DND-41 (cell line): ENCODE measurements around the gene CNKSR2.
"Not testable (repeated sequence)": the region's sequence is repeated elsewhere in the genome, so short reads cannot be mapped to it uniquely, and the experiment has no call there.

Source experiments
- ATAC-seq: fragments of 200-7000 bp; cut with Tn5 transposase; 3 replicates; pipeline ENCODE4 v1.9.1; 2021; ENCODE audit warnings: low read depth; ENCODE audit not compliant: insufficient read depth
- DNase-seq: peaks from one replicate; pipeline ENCODE4 v3.0.0-alpha.2; 2020
- H2AFZ ChIP-seq: 2 replicates; pipeline ENCODE4 v1.6.0; 2012; ENCODE audit warnings: low read depth, low read length
- H3K27ac ChIP-seq: 2 replicates; pipeline ENCODE4 v1.5.1; 2012; ENCODE audit warnings: low read length, inconsistent platforms
- H3K27me3 ChIP-seq: fragments of 200-600 bp; sonication (generic); 2 replicates; pipeline ENCODE4 v1.6.0; 2012; ENCODE audit warnings: low read length, mild to moderate bottlenecking, inconsistent platforms; ENCODE audit not compliant: insufficient read depth, poor library complexity
- H3K36me3 ChIP-seq: 2 replicates; pipeline ENCODE4 v1.5.1; 2012; ENCODE audit warnings: low read length, inconsistent platforms; ENCODE audit not compliant: insufficient read depth
- H3K4me1 ChIP-seq: 2 replicates; pipeline ENCODE4 v1.5.1; 2012; ENCODE audit warnings: mild to moderate bottlenecking, low read length; ENCODE audit not compliant: insufficient read depth
- H3K4me2 ChIP-seq: 2 replicates; pipeline ENCODE4 v1.6.0; 2012; ENCODE audit warnings: mild to moderate bottlenecking, moderate library complexity, low read length, inconsistent platforms; ENCODE audit not compliant: insufficient read depth
- H3K4me3 ChIP-seq, 2 experiments: fragments of 200-600 bp in 1 of 2; shearing (Covaris generic) in 1 of 2; 2 replicates each; pipeline ENCODE4 v1.5.1; 2012 to 2016; ENCODE audit warnings: inconsistent platforms in 2 of 2, low read length in 2 of 2, mild to moderate bottlenecking in 2 of 2, low read depth in 1 of 2, moderate library complexity in 1 of 2
- H3K79me2 ChIP-seq: 2 replicates; pipeline ENCODE4 v1.6.0; 2012; ENCODE audit warnings: low read length, inconsistent platforms; ENCODE audit not compliant: insufficient read depth
- H3K9ac ChIP-seq: 2 replicates; pipeline ENCODE4 v1.6.0; 2012; ENCODE audit warnings: low read depth, mild to moderate bottlenecking, inconsistent platforms, low read length, moderate library complexity
- H3K9me3 ChIP-seq: 2 replicates; pipeline ENCODE4 v1.5.1; 2012; ENCODE audit warnings: low read length, moderate library complexity, mild to moderate bottlenecking, inconsistent platforms; ENCODE audit not compliant: insufficient read depth, severe bottlenecking
- H4K20me1 ChIP-seq: 2 replicates; pipeline ENCODE4 v1.6.0; 2012; ENCODE audit warnings: low read length; ENCODE audit not compliant: insufficient read depth
- EZH2 ChIP-seq: IDR thresholded peaks from 3 replicates; pipeline ENCODE4 v1.6.1; 2012; ENCODE audit warnings: borderline replicate concordance, low read depth, mild to moderate bottlenecking, moderate library complexity, low read length, inconsistent platforms; ENCODE audit not compliant: severe bottlenecking
- TF ChIP-seq, protein P1 (sequence below): IDR thresholded peaks from 2 replicates; pipeline ENCODE4 v1.5.1; 2012; ENCODE audit warnings: borderline replicate concordance, low read length, moderate library complexity, mild to moderate bottlenecking; ENCODE audit not compliant: poor library complexity, severe bottlenecking; ENCODE audit errors: extremely low read depth

Gene CNKSR2

DNA sequence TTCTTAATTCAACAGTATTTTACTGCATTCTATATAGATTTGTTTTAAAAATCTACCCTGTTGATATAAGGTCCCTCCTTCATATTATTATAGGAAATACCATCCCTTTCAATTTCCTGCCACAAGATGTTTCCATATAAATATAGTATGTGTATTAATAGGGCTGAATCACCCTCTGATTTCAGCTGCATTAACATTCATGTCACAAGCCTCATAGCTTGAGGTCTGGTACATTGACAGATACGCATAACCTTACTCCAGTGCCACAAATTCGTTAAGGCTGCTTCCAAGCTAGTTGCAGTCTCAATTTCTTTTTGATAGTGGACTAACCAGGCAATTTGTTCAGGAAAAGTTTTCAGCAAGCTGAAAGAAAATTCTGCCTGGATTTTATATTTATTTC is 155.6 kb downstream of the CNKSR2 start:
- Histone ChIP-seq H3K4me1 (no peaks in the 10 kb centered on the region), H3K27me3 (no peaks in the 10 kb centered on the region), H3K27ac (no peak overlapping the region), H3K79me2 (no peaks in the 10 kb centered on the region), H3K9me3 (no peaks in the 10 kb centered on the region), H3K4me3 (no peak overlapping the region), H3K9ac (no peak overlapping the region), H2AFZ (no peak overlapping the region), H3K36me3 (no peaks in the 10 kb centered on the region), H4K20me1 (no peaks in the 10 kb centered on the region), H3K4me2 (no peak overlapping the region)
- TF ChIP-seq, protein P1, sequence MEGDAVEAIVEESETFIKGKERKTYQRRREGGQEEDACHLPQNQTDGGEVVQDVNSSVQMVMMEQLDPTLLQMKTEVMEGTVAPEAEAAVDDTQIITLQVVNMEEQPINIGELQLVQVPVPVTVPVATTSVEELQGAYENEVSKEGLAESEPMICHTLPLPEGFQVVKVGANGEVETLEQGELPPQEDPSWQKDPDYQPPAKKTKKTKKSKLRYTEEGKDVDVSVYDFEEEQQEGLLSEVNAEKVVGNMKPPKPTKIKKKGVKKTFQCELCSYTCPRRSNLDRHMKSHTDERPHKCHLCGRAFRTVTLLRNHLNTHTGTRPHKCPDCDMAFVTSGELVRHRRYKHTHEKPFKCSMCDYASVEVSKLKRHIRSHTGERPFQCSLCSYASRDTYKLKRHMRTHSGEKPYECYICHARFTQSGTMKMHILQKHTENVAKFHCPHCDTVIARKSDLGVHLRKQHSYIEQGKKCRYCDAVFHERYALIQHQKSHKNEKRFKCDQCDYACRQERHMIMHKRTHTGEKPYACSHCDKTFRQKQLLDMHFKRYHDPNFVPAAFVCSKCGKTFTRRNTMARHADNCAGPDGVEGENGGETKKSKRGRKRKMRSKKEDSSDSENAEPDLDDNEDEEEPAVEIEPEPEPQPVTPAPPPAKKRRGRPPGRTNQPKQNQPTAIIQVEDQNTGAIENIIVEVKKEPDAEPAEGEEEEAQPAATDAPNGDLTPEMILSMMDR: no peak
- no peak for TF ChIP-seq EZH2
- ATAC-seq (no peak), DNase-seq (no peak)

DNA sequence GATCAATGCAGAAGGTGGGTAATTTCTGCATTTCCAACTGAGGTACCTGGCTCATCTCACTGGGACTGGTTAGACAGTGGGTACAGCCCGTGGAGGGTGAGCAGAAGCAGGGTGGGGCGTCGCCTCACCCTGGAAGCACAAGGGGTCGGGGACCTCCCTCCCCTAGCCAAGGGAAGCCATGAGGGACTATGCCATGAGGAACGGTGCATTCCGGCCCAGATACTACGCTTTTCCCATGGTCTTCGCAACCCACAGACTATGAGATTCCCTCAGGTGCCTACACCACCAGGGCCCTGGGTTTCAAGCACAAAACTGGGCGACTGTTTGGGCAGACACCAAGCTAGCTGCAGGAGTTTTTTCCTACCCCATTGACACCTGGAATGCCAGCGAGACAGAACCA is 170.4 kb downstream of the CNKSR2 start:
- H3K4me2 ChIP-seq, ATAC-seq, H3K79me2 ChIP-seq, H3K4me3 ChIP-seq, H4K20me1 ChIP-seq, H3K27me3 ChIP-seq, H3K9me3 ChIP-seq, H3K4me1 ChIP-seq, H3K36me3 ChIP-seq, H3K9ac ChIP-seq, H3K27ac ChIP-seq, H2AFZ ChIP-seq, DNase-seq: not testable (repeated sequence)

DNA sequence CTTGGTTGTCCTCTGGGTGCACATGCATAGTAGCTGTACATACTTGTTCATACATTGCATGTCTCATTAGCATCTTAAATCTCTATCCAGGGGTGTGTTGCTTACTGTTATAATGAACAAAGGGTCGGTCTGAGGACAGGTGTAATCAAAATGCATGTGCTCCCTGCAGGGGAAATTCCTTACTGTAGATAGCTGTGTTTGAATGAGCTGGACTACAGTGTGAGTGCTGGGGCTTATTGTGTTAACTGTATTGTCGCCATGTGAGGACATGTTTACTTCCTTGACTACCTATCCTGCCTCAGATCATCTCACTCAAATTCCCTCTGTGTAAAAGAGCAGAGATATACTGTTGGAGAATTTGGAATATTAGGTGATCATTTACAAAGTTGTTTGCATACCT is 185.2 kb downstream of the CNKSR2 start:
- no peaks in the 10 kb centered on the region for H3K9me3 ChIP-seq
- DNase-seq (no peak), ATAC-seq (no peak)
- no peaks in the 10 kb centered on the region for H4K20me1 ChIP-seq
- no peak overlapping the region for H3K27ac ChIP-seq
- no peaks in the 10 kb centered on the region for H3K27me3 ChIP-seq
- H3K4me3 ChIP-seq: no peak overlapping the region
- no peaks in the 10 kb centered on the region for H3K36me3 ChIP-seq
- no peak overlapping the region for H3K4me2 ChIP-seq
- H3K4me1 ChIP-seq: no peaks in the 10 kb centered on the region
- H3K79me2 ChIP-seq: no peaks in the 10 kb centered on the region
- TF ChIP-seq, protein P1: no peak
- no peak for TF ChIP-seq EZH2
- H2AFZ ChIP-seq: no peak overlapping the region
- no peak overlapping the region for H3K9ac ChIP-seq

DNA sequence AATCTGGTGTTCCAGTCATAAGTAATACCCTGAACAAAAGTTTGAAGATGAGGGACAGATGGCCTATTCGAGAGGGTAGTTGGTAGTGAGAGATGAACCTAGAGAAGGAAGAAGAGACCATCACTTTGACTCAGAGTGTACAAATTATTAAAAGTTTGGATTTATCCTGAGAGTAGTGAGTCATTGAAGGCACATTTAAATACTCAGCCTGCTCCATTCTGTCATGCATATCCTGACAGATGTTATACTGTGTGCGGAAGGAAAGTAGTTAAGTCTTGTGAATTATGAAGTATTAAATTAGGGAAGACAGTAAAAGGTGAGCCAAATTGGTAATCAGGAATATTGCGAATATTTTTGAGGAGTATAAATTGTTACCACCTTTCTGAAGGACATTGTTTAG is 190.8 kb downstream of the CNKSR2 start:
- DNase-seq (no peak), ATAC-seq (no peak)
- Histone ChIP-seq H4K20me1 (no peaks in the 10 kb centered on the region), H2AFZ (no peak overlapping the region), H3K9me3 (no peaks in the 10 kb centered on the region), H3K9ac (no peak overlapping the region), H3K79me2 (no peaks in the 10 kb centered on the region), H3K36me3 (no peaks in the 10 kb centered on the region), H3K27ac (no peak overlapping the region), H3K27me3 (no peaks in the 10 kb centered on the region), H3K4me3 (no peak overlapping the region), H3K4me1 (no peaks in the 10 kb centered on the region), H3K4me2 (no peak overlapping the region)
- no peak for TF ChIP-seq EZH2
- TF ChIP-seq, protein P1: no peak
